ENCODE measurements around the gene AGBL3. TPM values are rescaled to one million over a fixed set of nuclear protein-coding genes. Genes with fewer than 3 reads are reported as not detected.

Gene AGBL3
- total RNA-seq, 4 donors from 2014 or later = 0.29 to 12.5 (median 5.3) TPM

DNA sequence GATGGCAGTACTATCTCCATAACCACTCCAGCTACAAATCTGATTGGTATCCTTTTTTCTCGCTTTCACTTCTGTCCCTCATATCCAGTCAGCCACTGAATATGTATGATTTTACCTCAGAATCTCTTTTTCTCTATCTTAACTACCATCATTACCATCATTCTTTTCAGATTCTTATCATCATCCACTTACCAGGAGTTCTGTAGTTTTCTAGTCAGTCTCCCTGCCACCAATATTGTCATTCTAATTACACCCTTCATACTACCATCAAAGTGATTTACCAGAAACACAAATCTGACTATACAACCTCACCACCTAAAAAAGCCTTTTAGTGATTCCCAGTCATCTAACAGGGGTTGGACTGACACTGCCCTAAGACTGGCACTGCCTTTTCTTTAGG, 96.7 kb downstream of the AGBL3 start:
- DNase-seq = no peak
- intact Hi-C loops (cut with DNase I; ENCODE audit: low total_unique reads) = no loop called here
- Histone ChIP-seq H3K9me3 (no peaks in the 10 kb centered on the region), H3K27ac (no peak overlapping the region), H3K4me1 (no peaks in the 10 kb centered on the region), H3K36me3 (no peaks in the 10 kb centered on the region), H3K4me3 (no peak overlapping the region), H3K27me3 (no peaks in the 10 kb centered on the region)
- TF ChIP-seq POLR2A (IDR thresholded peaks at IDR 0.05) (no peak), CTCF (IDR thresholded peaks at IDR 0.05) (no peak)

- Histone ChIP-seq H3K4me1 (no peaks in the 10 kb centered on the region), H3K27ac (no peak overlapping the region)
- TF ChIP-seq POLR2A (IDR thresholded peaks at IDR 0.05) (no peak), CTCF (IDR thresholded peaks at IDR 0.05) (no peak)
Measured at GRCh38 chr7:135088566-135088965, 102.3 kb downstream of the AGBL3 start.

DNA sequence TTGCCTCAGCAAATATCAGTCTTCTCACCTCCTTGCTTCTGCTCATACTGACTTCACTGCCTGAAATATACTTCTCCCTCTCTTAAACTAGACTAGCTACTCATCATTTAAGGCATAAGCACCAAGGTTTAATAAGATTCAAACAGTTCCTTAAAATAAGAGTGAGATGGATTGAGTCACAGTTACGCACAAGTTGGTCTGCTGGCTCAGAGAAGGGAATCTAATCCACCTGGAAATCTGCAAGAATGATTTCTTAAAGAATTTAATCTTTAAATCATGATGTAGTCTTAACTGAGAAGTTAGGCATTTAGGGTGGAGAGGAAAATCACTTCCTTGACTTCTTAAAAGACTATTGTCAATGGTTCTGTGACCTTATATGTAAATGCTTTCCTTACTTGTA, 105.4 kb downstream of the AGBL3 start:
- no peaks in the 10 kb centered on the region for H3K4me1 ChIP-seq
- no peaks in the 10 kb centered on the region for H3K27me3 ChIP-seq
- intact Hi-C loops (cut with DNase I; ENCODE audit: low total_unique reads) = no loop called here
- no peak overlapping the region for H3K27ac ChIP-seq
- peaks cover 0 to 13% of the 10 kb centered on the region in 2 donors for H3K9me3 ChIP-seq
- no peak overlapping the region for H3K4me3 ChIP-seq
- DNase-seq = no peak
- no peaks in the 10 kb centered on the region for H3K36me3 ChIP-seq
- TF ChIP-seq POLR2A (IDR thresholded peaks at IDR 0.05) = no peak
- no peak for TF ChIP-seq CTCF (IDR thresholded peaks at IDR 0.05)

More at GRCh38 chr7:135088566-135088965, 102.3 kb downstream of the AGBL3 start:
- intact Hi-C loops (cut with DNase I; ENCODE audit: low total_unique reads) = no loop called here
- no peaks in the 10 kb centered on the region for H3K36me3 ChIP-seq
- H3K9me3 ChIP-seq = peaks cover 0 to 13% of the 10 kb centered on the region in 2 donors
- DNase-seq = no peak
- H3K4me3 ChIP-seq = no peak overlapping the region
- no peaks in the 10 kb centered on the region for H3K27me3 ChIP-seq

DNA sequence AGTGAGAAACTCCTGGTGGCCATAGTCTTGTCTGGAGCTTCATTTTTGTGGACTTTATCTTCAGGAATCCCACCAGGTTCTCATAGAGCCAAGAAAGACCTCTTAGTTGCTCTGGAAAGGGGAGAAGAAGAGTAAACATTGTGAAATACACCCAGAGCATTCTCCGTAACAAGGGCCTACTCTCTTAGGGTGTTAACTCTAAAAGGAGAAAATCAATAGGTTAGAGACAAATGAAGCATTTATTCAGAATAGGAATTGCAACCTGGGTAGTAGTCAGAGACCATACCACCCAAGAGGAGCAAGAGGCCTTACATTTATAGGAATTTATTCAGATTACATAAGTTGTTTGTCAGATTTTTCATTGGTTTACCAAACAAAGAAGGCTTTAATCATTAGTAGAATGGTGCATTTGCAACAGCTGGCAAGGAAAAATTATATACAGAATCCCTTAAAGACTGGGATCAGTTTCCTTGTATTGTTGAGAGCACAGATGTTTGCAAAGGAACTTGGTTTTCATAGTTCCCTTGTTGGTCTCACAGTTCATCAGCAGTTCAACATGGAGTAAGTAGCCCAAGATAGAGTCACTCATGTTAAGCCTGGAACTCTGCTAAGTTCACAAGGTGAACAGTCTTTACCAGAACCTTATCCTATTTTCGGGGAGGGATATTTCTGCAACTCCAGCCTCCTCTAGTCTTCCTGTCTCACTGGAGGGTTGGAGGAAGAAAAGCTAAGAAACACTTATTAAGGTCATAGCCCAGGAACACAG, 108.3 kb downstream of the AGBL3 start:
- no peaks in the 10 kb centered on the region for H3K36me3 ChIP-seq
- no peaks in the 10 kb centered on the region for H3K27me3 ChIP-seq
- intact Hi-C loops (cut with DNase I; ENCODE audit: low total_unique reads) = no loop called here
- H3K4me1 ChIP-seq = no peaks in the 10 kb centered on the region
- no peak overlapping the region for H3K4me3 ChIP-seq
- no peak for TF ChIP-seq CTCF (IDR thresholded peaks at IDR 0.05)
- no peak for TF ChIP-seq POLR2A (IDR thresholded peaks at IDR 0.05)
- H3K27ac ChIP-seq = no peak overlapping the region
- H3K9me3 ChIP-seq = no peaks in the 10 kb centered on the region
- no peak for DNase-seq

- Histone ChIP-seq H3K9me3 (no peaks in the 10 kb centered on the region), H3K36me3 (no peaks in the 10 kb centered on the region), H3K27me3 (no peaks in the 10 kb centered on the region), H3K27ac (no peak overlapping the region), H3K4me1 (no peaks in the 10 kb centered on the region), H3K4me3 (no peak overlapping the region)
- TF ChIP-seq POLR2A (IDR thresholded peaks at IDR 0.05) (no peak), CTCF (IDR thresholded peaks at IDR 0.05) (no peak)
- DNase-seq = no peak
- intact Hi-C loops (cut with DNase I; ENCODE audit: low total_unique reads) = no loop called here
Measured at GRCh38 chr7:135095450-135095849, 109.1 kb downstream of the AGBL3 start.

Data from uterus (tissue), 4 donors.